Upper lobe of left lung (tissue), 6 donors: Measurements from ENCODE around the gene FANCC. TPM values are rescaled to one million over a fixed set of nuclear protein-coding genes. Genes with fewer than 3 reads are reported as not detected.
A peak's percentile ranks its signal among the peaks of the same experiment; 100 is the strongest.

ENCODE experiments used
- ATAC-seq, 2 donors: fragments of 200-7000 bp; cut with Tn5 transposase; one replicate each; pipeline ENCODE4 v1.9.1; 2022; ENCODE audit warnings: mild to moderate bottlenecking in 2 of 2, moderate library complexity in 2 of 2; ENCODE audit not compliant: low FRiP score in 2 of 2
- DNase-seq, 2 donors: peaks; one replicate each; pipeline ENCODE4 v3.0.0-alpha.2; 2019 to 2020
- H3K27ac ChIP-seq, 4 donors: fragments of 200-600 bp; sonication (generic); one replicate each; pipeline ENCODE4 v1.5.1; 2016 to 2019
- H3K27me3 ChIP-seq, 4 donors: fragments of 200-600 bp; sonication (generic); one replicate each; pipeline ENCODE4 v1.5.1; 2017 to 2019
- H3K36me3 ChIP-seq, 4 donors: fragments of 200-600 bp; sonication (generic); one replicate each; pipeline ENCODE4 v1.5.1; 2016 to 2019
- H3K4me1 ChIP-seq, 4 donors: fragments of 200-600 bp; sonication (generic); one replicate each; pipeline ENCODE4 v1.5.1; 2018 to 2019
- H3K4me3 ChIP-seq, 4 donors: fragments of 200-600 bp; sonication (generic); one replicate each; pipeline ENCODE4 v1.5.1; 2017 to 2019; ENCODE audit warnings: mild to moderate bottlenecking in 2 of 4, moderate library complexity in 1 of 4
- H3K9me3 ChIP-seq, 4 donors: fragments of 200-600 bp; sonication (generic); one replicate each; pipeline ENCODE4 v1.5.1; 2018 to 2019
- EP300 ChIP-seq, 4 donors: sonication (generic); formaldehyde crosslinking; IDR thresholded peaks; one replicate each; pipeline ENCODE4 v1.5.1; 2017; ENCODE audit warnings: antibody characterized with exemption in 4 of 4, control low read depth in 2 of 4
- POLR2A ChIP-seq, 4 donors: fragments of 450-650 bp; IDR thresholded peaks; one replicate each; pipeline ENCODE4 v1.5.1; 2016 to 2017; ENCODE audit warnings: antibody characterized with exemption in 4 of 4, mild to moderate bottlenecking in 2 of 4
- POLR2AphosphoS5 ChIP-seq, 2 donors: sonication (generic); formaldehyde crosslinking; IDR thresholded peaks; one replicate each; pipeline ENCODE4 v1.5.1; 2017; ENCODE audit warnings: antibody characterized with exemption in 2 of 2
- WGBS, 2 donors: methylation state at CpG; one replicate each; pipeline ENCODE4 v1.1.5; 2017 to 2018; 5-methylcytosine and 5-hydroxymethylcytosine counted together
- total RNA-seq, 6 donors: library from RNA; depleted of rRNA in 4 of 6; stranded (reverse); fragments of >200 nt in 4 of 6; gene quantifications; one replicate each; pipeline versions ENCODE4 v1.1.0 to v1.2.1, GENCODE V29; 2016 to 2021
- TF ChIP-seq, protein P1 (sequence below), 6 experiments: fragments of 450-650 bp in 4 of 6; fragments of 200-600 bp in 2 of 6; sonication (generic) in 2 of 6; IDR thresholded peaks; one replicate each; pipeline ENCODE4 v1.5.1; 2016 to 2019; ENCODE audit warnings: antibody characterized with exemption in 6 of 6
- donor health status: DM: no; HTN: no; CAD: no; lungs with moderate emphysema.
- donor health status: DM: no; HTN: yes; CAD: no; lungs with severe emphysema.

The FANCC gene
- total RNA-seq, 6 donors from 2014 or later = 6.7 to 27.2 (median 10.8) TPM

DNA sequence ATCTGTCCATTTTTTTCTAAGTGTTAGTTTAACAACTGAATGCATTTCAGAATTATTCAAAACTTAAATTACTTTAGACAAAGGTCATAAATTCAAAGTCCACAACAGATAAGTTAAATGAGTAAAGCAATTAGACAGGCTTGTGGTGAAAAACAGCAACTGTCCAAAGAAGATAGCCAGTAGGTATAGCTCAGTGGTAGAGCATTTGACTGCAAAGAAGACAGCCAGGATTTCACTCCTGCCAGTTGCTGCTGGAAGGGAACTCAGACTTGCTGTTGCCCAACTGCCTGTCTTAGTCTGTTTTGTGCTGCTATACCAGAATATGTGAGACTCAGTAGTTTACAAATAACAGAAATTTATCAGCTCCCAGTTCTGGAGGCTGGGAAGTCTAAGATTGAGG is 10.0 kb downstream of the FANCC start:
- DNase-seq = no peak
- TF ChIP-seq EP300 (IDR thresholded peaks at IDR 0.05) = no peak
- no peak for TF ChIP-seq POLR2AphosphoS5 (IDR thresholded peaks at IDR 0.05)
- Histone ChIP-seq H3K4me3 (no peak overlapping the region), H3K9me3 (no peaks in the 10 kb centered on the region), H3K27ac (no peak overlapping the region), H3K4me1 (peaks cover 4 to 23% (median 7%) of the 10 kb centered on the region in 4 donors), H3K27me3 (no peaks in the 10 kb centered on the region), H3K36me3 (no peaks in the 10 kb centered on the region)
- no peak for ATAC-seq

DNA sequence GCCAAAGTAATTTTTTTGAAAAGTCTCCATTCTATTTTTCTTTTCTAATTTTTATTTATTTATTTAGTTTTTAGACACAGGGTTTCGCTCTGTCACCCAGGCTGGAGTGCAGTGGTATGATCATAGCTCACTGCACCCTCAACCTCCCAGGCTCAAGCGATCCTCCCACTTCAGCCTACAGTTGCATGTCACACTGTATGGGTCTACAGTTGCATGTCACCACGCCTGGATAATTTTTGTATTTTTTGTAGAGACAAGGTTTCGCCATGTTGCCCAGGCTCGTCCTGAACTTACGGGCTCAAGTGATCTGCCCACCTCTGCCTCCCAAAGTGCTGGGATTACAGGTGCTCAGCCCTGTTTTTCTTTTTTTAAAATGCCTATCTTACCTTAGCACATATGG is 10.7 kb downstream of the FANCC start:
- Histone ChIP-seq H3K9me3 (no peaks in the 10 kb centered on the region), H3K36me3 (no peaks in the 10 kb centered on the region), H3K27ac (no peak overlapping the region), H3K4me3 (no peak overlapping the region), H3K4me1 (peaks cover 4 to 27% (median 7%) of the 10 kb centered on the region in 4 donors), H3K27me3 (no peaks in the 10 kb centered on the region)
- no peak for ATAC-seq
- WGBS, 2 donors = 96 to 98% methylated on average over 6 of the region's 6 CpGs
- no peak for DNase-seq
- no peak for TF ChIP-seq EP300 (IDR thresholded peaks at IDR 0.05)

- Histone ChIP-seq H3K36me3 (no peaks in the 10 kb centered on the region), H3K9me3 (no peaks in the 10 kb centered on the region), H3K27ac (no peak overlapping the region), H3K4me1 (peaks cover 4 to 27% (median 7%) of the 10 kb centered on the region in 4 donors), H3K27me3 (no peaks in the 10 kb centered on the region), H3K4me3 (no peak overlapping the region)
- no peak for DNase-seq
- ATAC-seq = no peak
- TF ChIP-seq EP300 (IDR thresholded peaks at IDR 0.05) (no peak), POLR2A (IDR thresholded peaks at IDR 0.05) (no peak), POLR2AphosphoS5 (IDR thresholded peaks at IDR 0.05) (no peak)
- TF ChIP-seq, protein P1, sequence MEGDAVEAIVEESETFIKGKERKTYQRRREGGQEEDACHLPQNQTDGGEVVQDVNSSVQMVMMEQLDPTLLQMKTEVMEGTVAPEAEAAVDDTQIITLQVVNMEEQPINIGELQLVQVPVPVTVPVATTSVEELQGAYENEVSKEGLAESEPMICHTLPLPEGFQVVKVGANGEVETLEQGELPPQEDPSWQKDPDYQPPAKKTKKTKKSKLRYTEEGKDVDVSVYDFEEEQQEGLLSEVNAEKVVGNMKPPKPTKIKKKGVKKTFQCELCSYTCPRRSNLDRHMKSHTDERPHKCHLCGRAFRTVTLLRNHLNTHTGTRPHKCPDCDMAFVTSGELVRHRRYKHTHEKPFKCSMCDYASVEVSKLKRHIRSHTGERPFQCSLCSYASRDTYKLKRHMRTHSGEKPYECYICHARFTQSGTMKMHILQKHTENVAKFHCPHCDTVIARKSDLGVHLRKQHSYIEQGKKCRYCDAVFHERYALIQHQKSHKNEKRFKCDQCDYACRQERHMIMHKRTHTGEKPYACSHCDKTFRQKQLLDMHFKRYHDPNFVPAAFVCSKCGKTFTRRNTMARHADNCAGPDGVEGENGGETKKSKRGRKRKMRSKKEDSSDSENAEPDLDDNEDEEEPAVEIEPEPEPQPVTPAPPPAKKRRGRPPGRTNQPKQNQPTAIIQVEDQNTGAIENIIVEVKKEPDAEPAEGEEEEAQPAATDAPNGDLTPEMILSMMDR (IDR thresholded peaks at IDR 0.05) = no peak
- 80 to 86% methylated on average over 3 of the region's 3 CpGs for WGBS, 2 donors
These were observed 11.6 kb downstream of the FANCC start for GRCh38 chr9:95305770-95306492.

GRCh38 chr9:95302479-95302878 is 15.0 kb downstream of the FANCC start:
- no peak for ATAC-seq
- Histone ChIP-seq H3K36me3 (no peaks in the 10 kb centered on the region), H3K27me3 (no peaks in the 10 kb centered on the region), H3K4me1 (peaks cover 4 to 27% (median 7%) of the 10 kb centered on the region in 4 donors), H3K27ac (peak overlapping the region in 1 of 4 donors; percentile 20), H3K9me3 (no peaks in the 10 kb centered on the region), H3K4me3 (no peak overlapping the region)
- TF ChIP-seq POLR2AphosphoS5 (IDR thresholded peaks at IDR 0.05) = no peak
- no peak for TF ChIP-seq EP300 (IDR thresholded peaks at IDR 0.05)
- TF ChIP-seq, protein P1 (IDR thresholded peaks at IDR 0.05) = no peak
- no peak for TF ChIP-seq POLR2A (IDR thresholded peaks at IDR 0.05)
- DNase-seq = no peak
- WGBS, 2 donors = 62 to 71% methylated on average over 5 of the region's 5 CpGs

DNA sequence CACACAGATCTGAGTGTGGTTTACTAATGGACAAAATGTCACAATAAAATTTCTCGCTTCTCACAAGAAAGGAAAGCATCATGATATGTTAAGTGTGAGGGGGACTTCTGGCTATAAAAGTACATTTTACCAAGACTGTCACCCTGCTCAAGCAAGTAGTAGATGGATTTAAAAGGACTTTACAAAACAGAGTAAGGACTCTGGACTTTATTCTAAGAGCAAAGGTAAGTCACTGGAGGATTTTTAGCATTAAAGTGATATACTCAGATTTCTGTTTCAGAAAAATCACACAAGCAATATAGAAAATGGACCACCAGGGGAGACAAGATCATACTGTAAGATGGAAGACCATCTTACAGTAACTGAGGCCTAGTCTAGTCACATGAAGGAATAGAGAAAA is 19.7 kb downstream of the FANCC start:
- Histone ChIP-seq H3K9me3 (no peaks in the 10 kb centered on the region), H3K4me3 (no peak overlapping the region), H3K27ac (no peak overlapping the region), H3K27me3 (no peaks in the 10 kb centered on the region), H3K4me1 (peaks cover 0 to 11% (median 3%) of the 10 kb centered on the region in 4 donors), H3K36me3 (no peaks in the 10 kb centered on the region)
- DNase-seq = no peak
- WGBS, 2 donors = 90 to 96% methylated on average over 1 of the region's 1 CpG
- ATAC-seq = no peak
- no peak for TF ChIP-seq POLR2A (IDR thresholded peaks at IDR 0.05)
- TF ChIP-seq, protein P1 (IDR thresholded peaks at IDR 0.05) = no peak
- TF ChIP-seq EP300 (IDR thresholded peaks at IDR 0.05) = no peak
- no peak for TF ChIP-seq POLR2AphosphoS5 (IDR thresholded peaks at IDR 0.05)

GRCh38 chr9:95297316-95297715 is 20.2 kb downstream of the FANCC start:
- ATAC-seq (no peak), DNase-seq (no peak)
- WGBS, 2 donors = 71 to 82% methylated on average over 3 of the region's 3 CpGs
- no peaks in the 10 kb centered on the region for H3K27me3 ChIP-seq
- no peak overlapping the region for H3K4me3 ChIP-seq
- no peak overlapping the region for H3K27ac ChIP-seq
- TF ChIP-seq, protein P1 (IDR thresholded peaks at IDR 0.05) = no peak
- TF ChIP-seq POLR2A (IDR thresholded peaks at IDR 0.05) (no peak), POLR2AphosphoS5 (IDR thresholded peaks at IDR 0.05) (no peak), EP300 (IDR thresholded peaks at IDR 0.05) (no peak)
- no peaks in the 10 kb centered on the region for H3K36me3 ChIP-seq
- peaks cover 0 to 7% (median 1%) of the 10 kb centered on the region in 4 donors for H3K4me1 ChIP-seq
- H3K9me3 ChIP-seq = no peaks in the 10 kb centered on the region
